Measurements from ENCODE around the gene C19orf85. TPM values are rescaled to one million over a fixed set of nuclear protein-coding genes. Genes with fewer than 3 reads are reported as not detected.

The C19orf85 gene
- total RNA-seq, 2 donors from 2014 or later: not detected

GRCh38 chr19:55476100-55476775, 11.7 kb upstream of the C19orf85 start, which contains the start of gene ZNF628:
TSS of gene ZNF628 (plus strand) at chr19:55476617. CDS start at chr19:55479911, 3,294 bp downstream.
- Mint-ChIP-seq H3K27ac (peak within 1 kb of the TSS; percentile 75 to 88), H3K36me3 (no peaks in the 10 kb centered on the region)

DNA sequence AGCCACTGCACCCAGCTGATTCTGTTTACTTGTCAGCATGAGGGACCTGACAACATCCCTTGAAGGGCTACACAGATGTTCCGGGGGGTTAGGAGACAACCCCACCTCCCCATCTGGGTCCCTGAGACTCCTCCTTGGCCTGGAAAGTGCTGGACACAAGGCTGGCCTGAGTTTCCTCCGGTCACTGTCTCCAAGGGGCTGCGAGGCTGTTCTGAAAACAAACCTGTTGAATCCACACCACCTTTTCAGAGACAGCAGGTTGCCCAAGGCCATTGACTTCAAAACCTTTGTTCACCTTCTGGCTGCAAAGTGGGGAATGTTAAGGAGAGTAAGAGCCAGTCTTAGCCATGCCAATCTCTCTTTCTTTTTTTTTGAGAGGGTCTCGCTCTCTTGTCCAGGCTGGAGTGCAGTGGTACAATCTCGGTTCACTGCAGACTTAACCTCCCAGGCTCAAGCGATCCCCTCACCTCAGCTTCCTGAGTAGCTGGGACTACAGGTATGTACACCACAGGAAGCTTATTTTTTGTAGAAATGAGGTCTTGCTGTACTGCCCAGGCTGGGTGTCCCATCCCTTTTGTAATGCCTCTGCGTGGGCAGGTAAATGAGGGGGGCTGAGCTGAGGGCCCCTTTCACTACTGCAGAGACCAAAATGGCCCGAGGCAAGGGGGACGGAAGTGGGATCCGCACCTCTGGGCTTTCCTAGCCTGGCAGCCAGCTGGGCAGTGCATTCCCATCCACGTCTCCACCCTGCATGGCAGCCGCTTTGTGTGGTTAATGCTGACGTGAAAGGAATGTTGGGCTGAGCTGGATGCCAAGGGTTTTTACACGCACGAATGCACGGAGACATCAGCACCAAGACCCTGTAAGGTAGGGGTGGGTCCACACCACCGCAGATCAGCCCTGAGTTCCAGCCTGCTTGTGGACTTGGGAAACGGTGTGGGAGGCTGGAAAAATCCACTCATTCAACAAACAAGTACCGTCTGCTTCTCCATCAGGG, 10.0 kb upstream of the C19orf85 start:
- Mint-ChIP-seq H3K9me3 (no peaks in the 10 kb centered on the region), H3K36me3 (no peaks in the 10 kb centered on the region), H3K27me3 (no peaks in the 10 kb centered on the region), H3K27ac (no peak overlapping the region), H3K4me1 (ENCODE audit: low read depth in 2 of 2) (peaks cover 18 to 27% of the 10 kb centered on the region in 2 donors), H3K4me3 (no peak overlapping the region)
- DNase-seq (ENCODE audit: low spot score) (no peak), ATAC-seq (no peak)

More at GRCh38 chr19:55476100-55476775, 11.7 kb upstream of the C19orf85 start, which contains the start of gene ZNF628:
- no peaks in the 10 kb centered on the region for H3K9me3 Mint-ChIP-seq
- H3K27me3 Mint-ChIP-seq: no peaks in the 10 kb centered on the region
- ATAC-seq: peak; percentile 96 to 97
- H3K4me3 Mint-ChIP-seq: peak within 1 kb of the TSS; percentile 95
- peaks cover 23 to 31% of the 10 kb centered on the region in 2 donors for H3K4me1 Mint-ChIP-seq (ENCODE audit: low read depth in 2 of 2)
- DNase-seq (ENCODE audit: low spot score): peak; percentile 98

- ATAC-seq: no peak
- H3K36me3 Mint-ChIP-seq: no peaks in the 10 kb centered on the region
- no peak for DNase-seq (ENCODE audit: low spot score)
- no peak overlapping the region for H3K4me3 Mint-ChIP-seq
- H3K27ac Mint-ChIP-seq: no peak overlapping the region
- H3K4me1 Mint-ChIP-seq (ENCODE audit: low read depth in 2 of 2): peaks cover 10 to 16% of the 10 kb centered on the region in 2 donors
- H3K9me3 Mint-ChIP-seq: no peaks in the 10 kb centered on the region
- H3K27me3 Mint-ChIP-seq: no peaks in the 10 kb centered on the region
These were observed 8.9 kb upstream of the C19orf85 start for GRCh38 chr19:55473225-55474012.

DNA sequence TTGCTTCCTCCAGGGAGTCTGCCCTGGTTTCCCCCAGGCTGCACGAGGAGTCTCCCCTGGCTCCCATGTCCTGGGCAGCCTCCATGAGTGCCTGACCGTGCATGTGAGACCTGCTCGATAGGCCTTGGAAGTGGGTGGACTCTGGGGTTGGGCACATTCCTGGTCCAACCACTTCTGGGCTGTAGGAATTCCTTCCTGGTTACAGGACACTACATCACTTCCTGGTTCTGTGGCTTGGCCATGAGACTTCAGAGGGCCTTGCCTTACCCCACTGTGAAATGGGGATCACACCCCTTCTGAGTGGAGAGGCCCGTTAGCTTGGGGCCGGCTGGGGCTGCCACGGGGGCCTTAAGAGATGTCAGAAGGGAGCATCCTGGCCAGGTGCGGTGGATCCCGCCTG, 7.9 kb upstream of the C19orf85 start:
- no peak for DNase-seq (ENCODE audit: low spot score)
- ATAC-seq: no peak
- H3K4me1 Mint-ChIP-seq (ENCODE audit: low read depth in 2 of 2): peaks cover 2 to 6% of the 10 kb centered on the region in 2 donors
- H3K27me3 Mint-ChIP-seq: no peaks in the 10 kb centered on the region
- H3K4me3 Mint-ChIP-seq: no peak overlapping the region
- H3K9me3 Mint-ChIP-seq: no peaks in the 10 kb centered on the region
- no peak overlapping the region for H3K27ac Mint-ChIP-seq
- H3K36me3 Mint-ChIP-seq: no peaks in the 10 kb centered on the region

GRCh38 chr19:55471266-55471665, 6.7 kb upstream of the C19orf85 start:
- H3K4me1 Mint-ChIP-seq (ENCODE audit: low read depth in 2 of 2): no peaks in the 10 kb centered on the region
- H3K36me3 Mint-ChIP-seq: no peaks in the 10 kb centered on the region
- ATAC-seq (no peak), DNase-seq (ENCODE audit: low spot score) (no peak)
- H3K9me3 Mint-ChIP-seq: no peaks in the 10 kb centered on the region
- no peak overlapping the region for H3K27ac Mint-ChIP-seq
- H3K27me3 Mint-ChIP-seq: no peaks in the 10 kb centered on the region
- H3K4me3 Mint-ChIP-seq: no peak overlapping the region

DNA sequence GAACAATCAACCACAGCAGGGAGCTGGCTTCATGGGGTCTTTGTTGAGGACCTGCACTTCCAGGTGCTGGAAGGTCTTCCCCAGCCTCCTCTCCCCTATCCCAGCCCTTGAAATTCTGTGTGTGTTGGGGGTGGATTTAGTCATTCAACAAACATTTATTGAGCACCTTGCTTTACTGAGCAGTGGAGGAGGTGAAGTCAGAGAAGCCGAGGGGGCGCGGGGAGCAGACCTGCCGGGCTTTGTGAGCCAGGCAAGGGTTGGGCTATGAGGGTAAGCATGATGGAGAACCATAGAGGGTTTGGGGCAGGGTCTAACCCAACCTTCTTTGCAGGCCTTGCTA, 3.5 kb upstream of the C19orf85 start:
- no peaks in the 10 kb centered on the region for H3K36me3 Mint-ChIP-seq
- ATAC-seq (no peak), DNase-seq (ENCODE audit: low spot score) (no peak)
- H3K4me1 Mint-ChIP-seq (ENCODE audit: low read depth in 2 of 2): peaks cover 0 to under 1% of the 10 kb centered on the region in 2 donors
- H3K27ac Mint-ChIP-seq: no peak overlapping the region
- H3K27me3 Mint-ChIP-seq: no peaks in the 10 kb centered on the region
- H3K4me3 Mint-ChIP-seq: no peak overlapping the region
- H3K9me3 Mint-ChIP-seq: no peaks in the 10 kb centered on the region

DNA sequence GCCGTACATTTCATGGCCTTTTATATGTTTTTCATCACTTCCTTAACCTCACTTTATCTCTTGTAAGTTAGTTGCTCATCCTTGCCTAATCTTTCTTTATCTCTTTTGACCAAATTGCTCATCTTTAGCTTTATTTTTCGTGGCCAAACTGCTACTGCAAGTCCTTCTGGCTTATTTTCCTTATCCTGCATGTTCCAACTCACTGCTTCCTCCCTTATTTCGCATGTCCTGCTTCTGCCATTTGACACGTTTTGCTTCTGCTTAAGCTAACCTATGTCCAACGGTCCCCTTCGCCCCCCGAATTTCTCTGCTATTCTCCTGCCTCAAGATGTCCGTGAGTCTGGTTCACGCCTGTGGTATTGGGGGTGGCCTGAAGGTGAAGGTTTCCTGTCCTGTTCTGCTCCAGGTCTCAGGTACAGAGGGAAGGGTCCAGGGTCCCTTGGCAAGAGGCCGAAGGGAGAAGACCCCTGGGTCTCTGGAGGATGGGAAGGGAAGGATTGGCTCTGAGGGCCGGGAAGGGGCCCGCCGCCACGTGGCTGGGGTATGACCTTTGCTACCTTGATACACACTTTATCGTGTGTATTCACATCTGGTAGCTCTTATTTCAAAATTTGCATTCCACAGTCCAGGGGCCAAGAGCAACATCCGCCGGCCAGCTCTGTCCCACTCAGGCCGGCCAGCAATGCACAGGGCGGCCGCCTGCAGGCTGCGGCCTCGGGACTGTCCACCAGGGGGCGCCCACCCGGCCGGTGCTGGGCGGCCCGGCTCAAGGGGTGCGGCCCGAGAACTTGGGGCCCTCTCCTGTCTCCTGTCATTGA, 2.9 kb upstream of the C19orf85 start:
- H3K27ac Mint-ChIP-seq: no peak overlapping the region
- H3K27me3 Mint-ChIP-seq: no peaks in the 10 kb centered on the region
- H3K9me3 Mint-ChIP-seq: no peaks in the 10 kb centered on the region
- H3K4me1 Mint-ChIP-seq (ENCODE audit: low read depth in 2 of 2): peaks cover under 1 to 3% of the 10 kb centered on the region in 2 donors
- no peak overlapping the region for H3K4me3 Mint-ChIP-seq
- DNase-seq (ENCODE audit: low spot score) (peak; percentile 75), ATAC-seq (peak; percentile 88)
- H3K36me3 Mint-ChIP-seq: no peaks in the 10 kb centered on the region

DNA sequence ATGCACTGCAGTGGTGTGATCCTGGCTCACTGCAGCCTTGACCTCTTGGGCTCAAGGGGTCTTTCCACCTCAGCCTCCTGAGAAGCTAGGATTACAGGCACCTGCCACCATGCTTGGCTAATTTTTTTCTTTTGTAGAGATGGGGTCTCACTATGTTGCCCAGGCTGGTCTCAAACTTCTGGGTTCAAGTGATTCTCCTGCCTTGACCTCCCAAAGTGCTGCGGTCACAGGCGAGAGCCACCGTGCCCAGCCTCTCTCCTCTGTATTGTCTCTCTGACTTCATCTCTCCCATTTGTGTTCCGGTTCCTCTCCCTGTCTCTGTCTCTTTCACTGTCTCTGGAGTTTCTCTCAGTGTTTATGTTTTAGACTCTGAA, 1.7 kb upstream of the C19orf85 start:
- H3K4me3 Mint-ChIP-seq: no peak overlapping the region
- no peak for ATAC-seq
- H3K27ac Mint-ChIP-seq: no peak overlapping the region

GRCh38 chr19:55465460-55466240, 1.1 kb upstream of the C19orf85 start:
- Mint-ChIP-seq H3K4me1 (ENCODE audit: low read depth in 2 of 2) (peaks cover 12 to 15% of the 10 kb centered on the region in 2 donors), H3K36me3 (no peaks in the 10 kb centered on the region), H3K27me3 (no peaks in the 10 kb centered on the region), H3K9me3 (no peaks in the 10 kb centered on the region), H3K27ac (no peak overlapping the region), H3K4me3 (no peak overlapping the region)
- no peak for DNase-seq (ENCODE audit: low spot score)
- no peak for ATAC-seq

More for the DNA sequence above, 1.7 kb upstream of the C19orf85 start:
- no peaks in the 10 kb centered on the region for H3K36me3 Mint-ChIP-seq
- DNase-seq (ENCODE audit: low spot score): no peak
- no peaks in the 10 kb centered on the region for H3K9me3 Mint-ChIP-seq
- peaks cover 11 to 12% of the 10 kb centered on the region in 2 donors for H3K4me1 Mint-ChIP-seq (ENCODE audit: low read depth in 2 of 2)
- H3K27me3 Mint-ChIP-seq: no peaks in the 10 kb centered on the region

GRCh38 chr19:55464039-55464661, 401 bp downstream of the C19orf85 start:
- DNase-seq (ENCODE audit: low spot score) (no peak), ATAC-seq (no peak)
- Mint-ChIP-seq H3K4me3 (no peak overlapping the region), H3K27me3 (no peaks in the 10 kb centered on the region), H3K4me1 (ENCODE audit: low read depth in 2 of 2) (peaks cover 17 to 21% of the 10 kb centered on the region in 2 donors), H3K27ac (no peak overlapping the region), H3K9me3 (no peaks in the 10 kb centered on the region), H3K36me3 (no peaks in the 10 kb centered on the region)

GRCh38 chr19:55463583-55464031, 944 bp downstream of the C19orf85 start:
- Mint-ChIP-seq H3K9me3 (no peaks in the 10 kb centered on the region), H3K27me3 (no peaks in the 10 kb centered on the region), H3K36me3 (no peaks in the 10 kb centered on the region), H3K4me3 (no peak overlapping the region), H3K4me1 (ENCODE audit: low read depth in 2 of 2) (peaks cover 17 to 23% of the 10 kb centered on the region in 2 donors), H3K27ac (no peak overlapping the region)
- DNase-seq (ENCODE audit: low spot score) (no peak), ATAC-seq (no peak)

- no peak for ATAC-seq
- H3K9me3 Mint-ChIP-seq: no peaks in the 10 kb centered on the region
- H3K4me3 Mint-ChIP-seq: peak overlapping the region; percentile 87
- H3K4me1 Mint-ChIP-seq (ENCODE audit: low read depth in 2 of 2): peaks cover 17 to 23% of the 10 kb centered on the region in 2 donors
- H3K36me3 Mint-ChIP-seq: no peaks in the 10 kb centered on the region
- DNase-seq (ENCODE audit: low spot score): no peak
- peak overlapping the region; percentile 42 to 68 for H3K27ac Mint-ChIP-seq
- H3K27me3 Mint-ChIP-seq: no peaks in the 10 kb centered on the region
These were observed 1.8 kb downstream of the C19orf85 start for GRCh38 chr19:55462722-55463121.
